Measurements from ENCODE around the gene RPAP3. TPM values are rescaled to one million over a fixed set of nuclear protein-coding genes. Genes with fewer than 3 reads are reported as not detected.
"Not testable (repeated sequence)": the region's sequence is repeated elsewhere in the genome, so short reads cannot be mapped to it uniquely, and the experiment has no call there.

RPAP3 gene
- polyA plus RNA-seq, 1 experiment: 28.2 TPM

DNA sequence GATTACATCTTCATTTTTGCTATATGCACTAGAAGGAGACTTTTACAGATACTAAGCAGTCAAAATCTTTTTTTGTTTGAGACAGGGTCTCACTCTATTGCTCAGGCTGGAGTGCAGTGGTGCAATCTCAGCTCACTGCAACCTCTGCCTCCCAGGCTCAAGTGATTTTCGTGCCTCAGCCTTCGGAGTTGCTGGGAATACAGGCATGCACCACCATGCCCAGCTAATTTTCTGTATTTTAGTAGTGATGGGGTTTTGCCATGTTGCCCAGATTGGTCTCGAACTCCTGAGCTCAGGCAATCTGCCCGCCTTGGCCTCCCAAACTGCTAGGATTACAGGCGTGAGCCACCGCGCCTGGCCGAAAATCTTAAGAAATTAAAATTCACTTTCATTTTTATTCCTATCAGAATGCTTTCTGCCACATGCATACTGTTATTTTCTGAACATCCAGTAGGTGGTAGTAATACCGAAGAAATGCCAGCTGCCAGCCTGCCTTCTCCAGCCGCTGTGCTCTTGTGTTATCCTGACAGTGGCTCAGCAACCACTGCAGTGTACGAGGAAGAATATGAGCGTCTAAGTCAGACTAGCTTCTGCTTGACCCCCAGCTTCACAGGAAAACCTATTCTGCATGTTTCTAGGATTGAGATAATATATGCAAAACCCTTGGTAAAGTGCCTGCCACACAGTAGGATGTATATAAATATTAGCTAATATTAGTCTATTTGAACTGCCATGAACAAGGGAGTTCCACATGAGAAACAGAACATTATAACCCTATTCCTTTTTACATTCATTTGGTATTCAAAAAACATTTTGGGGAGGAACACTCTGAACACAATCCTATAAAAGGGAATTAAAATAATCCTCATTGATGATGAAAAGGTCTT, 54.2 kb downstream of the RPAP3 start:
- peak; percentile 42 for DNase-seq (ENCODE audit: low read depth, low spot score)
- H3K9me3 ChIP-seq (ENCODE audit: control insufficient read depth, insufficient read depth, low read length): no peaks in the 10 kb centered on the region
- CTCF ChIA-PET: interaction anchor here (0.5 to 2.7 kb wide), 23 partner anchors 10 to 626 kb away, joined by 3 to 35 read pairs (median 5); partner anchors contain the start of gene RPAP3

DNA sequence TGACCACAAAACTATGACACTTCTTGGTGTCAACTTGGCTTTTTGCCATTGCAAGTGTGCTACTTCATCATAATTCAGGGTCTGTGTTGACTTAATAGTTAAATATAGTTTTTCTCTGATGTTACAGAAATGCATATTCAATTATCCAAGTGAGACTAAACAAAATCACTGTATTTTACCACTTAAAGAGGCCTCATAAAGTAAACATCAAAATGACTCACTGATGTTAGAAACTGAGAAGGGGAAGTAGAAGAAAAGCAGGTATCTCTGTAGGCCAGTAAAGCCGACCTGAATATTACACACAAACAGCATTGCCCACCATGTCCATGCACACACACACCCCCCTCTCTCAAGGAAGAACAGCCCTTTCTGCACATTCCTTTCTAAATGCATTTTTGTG, 55.4 kb downstream of the RPAP3 start:
- POLR2A ChIA-PET: no interaction called here
- Histone ChIP-seq H3K9me3 (ENCODE audit: control insufficient read depth, insufficient read depth, low read length) (no peaks in the 10 kb centered on the region), H3K27me3 (ENCODE audit: control insufficient read depth, insufficient read depth, low read length) (no peaks in the 10 kb centered on the region), H3K4me3 (ENCODE audit: low read depth, low read length) (no peak overlapping the region), H3K27ac (ENCODE audit: low read depth, low read length) (no peak overlapping the region)
- TF ChIP-seq, protein P1, sequence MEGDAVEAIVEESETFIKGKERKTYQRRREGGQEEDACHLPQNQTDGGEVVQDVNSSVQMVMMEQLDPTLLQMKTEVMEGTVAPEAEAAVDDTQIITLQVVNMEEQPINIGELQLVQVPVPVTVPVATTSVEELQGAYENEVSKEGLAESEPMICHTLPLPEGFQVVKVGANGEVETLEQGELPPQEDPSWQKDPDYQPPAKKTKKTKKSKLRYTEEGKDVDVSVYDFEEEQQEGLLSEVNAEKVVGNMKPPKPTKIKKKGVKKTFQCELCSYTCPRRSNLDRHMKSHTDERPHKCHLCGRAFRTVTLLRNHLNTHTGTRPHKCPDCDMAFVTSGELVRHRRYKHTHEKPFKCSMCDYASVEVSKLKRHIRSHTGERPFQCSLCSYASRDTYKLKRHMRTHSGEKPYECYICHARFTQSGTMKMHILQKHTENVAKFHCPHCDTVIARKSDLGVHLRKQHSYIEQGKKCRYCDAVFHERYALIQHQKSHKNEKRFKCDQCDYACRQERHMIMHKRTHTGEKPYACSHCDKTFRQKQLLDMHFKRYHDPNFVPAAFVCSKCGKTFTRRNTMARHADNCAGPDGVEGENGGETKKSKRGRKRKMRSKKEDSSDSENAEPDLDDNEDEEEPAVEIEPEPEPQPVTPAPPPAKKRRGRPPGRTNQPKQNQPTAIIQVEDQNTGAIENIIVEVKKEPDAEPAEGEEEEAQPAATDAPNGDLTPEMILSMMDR (IDR thresholded peaks at IDR 0.05; ENCODE audit: low read depth, low read length): no peak
- no peak for DNase-seq (ENCODE audit: low read depth, low spot score)
- CTCF ChIA-PET: interaction anchor here (1.5 to 2.7 kb wide), 7 partner anchors 13 to 618 kb away, joined by 3 to 35 read pairs (median 9); no protein-coding TSS in a partner anchor

More for the DNA sequence above, 54.2 kb downstream of the RPAP3 start:
- Histone ChIP-seq H3K27ac (ENCODE audit: low read depth, low read length) (no peak overlapping the region), H3K4me3 (ENCODE audit: low read depth, low read length) (no peak overlapping the region), H3K27me3 (ENCODE audit: control insufficient read depth, insufficient read depth, low read length) (no peaks in the 10 kb centered on the region)
- POLR2A ChIA-PET: no interaction called here
- TF ChIP-seq, protein P1 (IDR thresholded peaks at IDR 0.05; ENCODE audit: low read depth, low read length): peak; percentile 72

DNA sequence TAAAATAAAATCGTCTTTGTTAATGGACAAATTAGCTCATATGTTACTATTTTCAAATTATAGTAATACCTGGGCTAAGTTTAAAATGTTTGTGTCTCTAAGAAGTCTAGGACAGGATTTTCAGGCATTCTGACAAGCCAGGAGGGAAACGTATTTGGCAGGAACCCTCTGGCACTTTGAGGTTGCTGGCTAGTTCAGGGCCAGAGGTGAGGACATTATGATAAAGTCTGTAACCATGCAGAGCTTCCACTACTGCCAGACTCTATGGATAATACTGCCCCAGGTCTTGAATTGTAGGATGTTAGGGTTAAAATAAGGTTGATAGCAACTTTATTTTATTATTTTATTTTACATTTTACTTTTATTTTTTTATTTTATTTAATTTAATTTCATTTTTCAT, 56.4 kb downstream of the RPAP3 start:
- POLR2A ChIA-PET: no interaction called here
- DNase-seq (ENCODE audit: low read depth, low spot score): no peak
- Histone ChIP-seq H3K9me3 (ENCODE audit: control insufficient read depth, insufficient read depth, low read length) (no peaks in the 10 kb centered on the region), H3K27ac (ENCODE audit: low read depth, low read length) (no peak overlapping the region), H3K4me3 (ENCODE audit: low read depth, low read length) (no peak overlapping the region), H3K27me3 (ENCODE audit: control insufficient read depth, insufficient read depth, low read length) (no peaks in the 10 kb centered on the region)
- TF ChIP-seq, protein P1 (IDR thresholded peaks at IDR 0.05; ENCODE audit: low read depth, low read length): no peak
- CTCF ChIA-PET: interaction anchor here (1.2 to 1.4 kb wide), 2 partner anchors 37 to 617 kb away, joined by 3 to 4 read pairs; no protein-coding TSS in a partner anchor

DNA sequence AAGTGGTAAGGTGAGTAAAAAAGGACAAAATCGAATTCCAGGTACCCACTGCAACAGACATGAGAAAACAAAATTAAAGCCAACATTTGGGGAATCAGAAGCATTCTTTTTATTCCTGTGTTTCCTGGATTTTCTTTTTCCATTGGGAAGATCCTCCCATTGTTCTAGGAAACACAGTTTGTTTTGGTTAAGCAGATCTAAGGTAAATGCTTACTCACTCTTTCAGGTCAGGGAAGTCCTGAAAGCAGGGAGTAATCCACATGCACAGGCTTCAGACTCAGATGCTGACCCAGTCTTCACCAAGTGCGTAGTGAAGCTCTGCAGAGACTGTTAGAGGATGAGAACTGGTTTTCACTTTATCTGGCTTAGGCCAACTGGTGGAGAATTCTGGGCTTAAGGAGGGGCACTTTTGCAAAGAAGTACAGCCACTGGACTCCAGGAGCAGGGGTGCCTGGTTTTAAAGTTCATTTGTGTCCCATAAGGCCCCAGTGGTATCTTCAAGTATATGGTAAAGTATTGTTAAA, 57.7 kb downstream of the RPAP3 start:
- H3K27ac ChIP-seq (ENCODE audit: low read depth, low read length): no peak overlapping the region
- CTCF ChIA-PET: interaction anchor here (1.0 to 1.4 kb wide), 2 partner anchors 12 to 616 kb away, joined by 3 to 4 read pairs; no protein-coding TSS in a partner anchor
- POLR2A ChIA-PET: no interaction called here
- H3K4me3 ChIP-seq (ENCODE audit: low read depth, low read length): no peak overlapping the region
- TF ChIP-seq, protein P1 (IDR thresholded peaks at IDR 0.05; ENCODE audit: low read depth, low read length): no peak
- no peaks in the 10 kb centered on the region for H3K9me3 ChIP-seq (ENCODE audit: control insufficient read depth, insufficient read depth, low read length)
- no peaks in the 10 kb centered on the region for H3K27me3 ChIP-seq (ENCODE audit: control insufficient read depth, insufficient read depth, low read length)
- no peak for DNase-seq (ENCODE audit: low read depth, low spot score)

DNA sequence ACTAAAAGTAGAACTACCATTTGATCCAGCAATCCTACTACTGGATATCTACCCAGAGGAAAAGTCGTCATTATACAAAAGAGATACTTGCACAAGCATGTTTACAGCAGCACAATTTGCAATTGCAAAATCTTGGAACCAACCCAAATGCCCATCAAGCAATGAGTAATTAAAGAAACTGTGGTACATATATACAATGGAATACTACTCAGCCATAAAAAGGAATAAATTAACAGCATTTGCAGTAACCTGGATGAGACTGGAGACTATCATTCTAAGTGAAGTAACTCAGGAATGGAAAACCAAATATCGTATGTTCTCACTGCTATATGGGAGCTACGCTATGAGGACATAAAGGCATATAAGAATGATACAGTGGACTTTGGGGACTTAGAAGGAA, 63.5 kb downstream of the RPAP3 start:
- CTCF ChIA-PET; POLR2A ChIA-PET; H3K9me3 ChIP-seq (ENCODE audit: control insufficient read depth, insufficient read depth, low read length): not testable (repeated sequence)

More for the DNA sequence above, 63.5 kb downstream of the RPAP3 start:
- not testable (repeated sequence) for H3K27me3 ChIP-seq (ENCODE audit: control insufficient read depth, insufficient read depth, low read length); H3K27ac ChIP-seq (ENCODE audit: low read depth, low read length); DNase-seq (ENCODE audit: low read depth, low spot score); H3K4me3 ChIP-seq (ENCODE audit: low read depth, low read length)

All from AG04450 (cell line).